ENCODE data around the gene PPP1R12C. TPM values are rescaled to one million over a fixed set of nuclear protein-coding genes. Genes with fewer than 3 reads are reported as not detected.

Gene PPP1R12C
- total and polyA plus RNA-seq, 12 donors, result 134 to 283 (median 201) TPM

GRCh38 chr19:55158848-55159749 lies 41.7 kb upstream of the PPP1R12C start:
- no peak for TF ChIP-seq CTCF (IDR thresholded peaks at IDR 0.05)
- WGBS, 2 donors, result 25 to 30% methylated on average over 17 to 18 of the region's 18 CpGs
- intact Hi-C loops (cut with DNase I), result no loop called here
- Histone ChIP-seq H3K27ac (peak overlapping the region; percentile 47 to 100 (median 90)), H3K4me3 (peak overlapping the region in 8 of 10 donors; percentile 24 to 71 (median 52)), H3K36me3 (peaks cover 0 to 46% (median 0%) of the 10 kb centered on the region in 9 donors), H3K4me1 (peaks cover 0 to 41% (median 15%) of the 10 kb centered on the region in 9 donors), H3K9me3 (no peaks in the 10 kb centered on the region), H3K27me3 (peaks cover 0 to 72% (median 50%) of the 10 kb centered on the region in 7 donors)
- peak; percentile 52 to 77 (median 70) for ATAC-seq
- peak; percentile 84 to 87 for DNase-seq

- ATAC-seq, result peak in 4 of 8 donors; percentile 0 to 4 (median 2)
- no peak for TF ChIP-seq CTCF (IDR thresholded peaks at IDR 0.05)
- 32 to 44% methylated on average over 4 of the region's 4 CpGs for WGBS, 2 donors
- H3K27ac ChIP-seq, result peak overlapping the region; percentile 47 to 100 (median 90)
- peaks cover 0 to 68% (median 49%) of the 10 kb centered on the region in 7 donors for H3K27me3 ChIP-seq
- intact Hi-C loops (cut with DNase I), result no loop called here
- no peak for DNase-seq
- peak overlapping the region in 4 of 10 donors; percentile 3 to 71 (median 20) for H3K4me3 ChIP-seq
- H3K36me3 ChIP-seq, result peaks cover 0 to 48% (median 0%) of the 10 kb centered on the region in 9 donors
- peaks cover 0 to 41% (median 15%) of the 10 kb centered on the region in 9 donors for H3K4me1 ChIP-seq
- no peaks in the 10 kb centered on the region for H3K9me3 ChIP-seq
These were observed 41.0 kb upstream of the PPP1R12C start for GRCh38 chr19:55158423-55158822.

- DNase-seq (peak; percentile 66 to 74), ATAC-seq (peak; percentile 32 to 70 (median 60))
- no peak for TF ChIP-seq CTCF (IDR thresholded peaks at IDR 0.05)
- peaks cover 0 to 58% (median 41%) of the 10 kb centered on the region in 7 donors for H3K27me3 ChIP-seq
- H3K4me1 ChIP-seq, result peaks cover 0 to 42% (median 15%) of the 10 kb centered on the region in 9 donors
- peaks cover 0 to 56% (median 0%) of the 10 kb centered on the region in 9 donors for H3K36me3 ChIP-seq
- intact Hi-C loops (cut with DNase I), result no loop called here
- 16 to 25% methylated on average over 39 of the region's 39 CpGs for WGBS, 2 donors
- peak within 1 kb of the TSS; percentile 26 to 78 (median 64) for H3K4me3 ChIP-seq
- H3K27ac ChIP-seq, result peak within 1 kb of the TSS; percentile 68 to 100 (median 92)
- no peaks in the 10 kb centered on the region for H3K9me3 ChIP-seq
These were observed 39.8 kb upstream of the PPP1R12C start, which contains the start of gene TNNI3 for GRCh38 chr19:55157064-55157908. TNNI3 (minus strand) TSS chr19:55157732; CDS start chr19:55157589, 143 bp downstream.

All from heart right ventricle (tissue), 16 donors.